Glomerular endothelial cell (primary cell): ENCODE data around the gene FANCD2OS. TPM values are rescaled to one million over a fixed set of nuclear protein-coding genes. Genes with fewer than 3 reads are reported as not detected.
"Not testable (repeated sequence)": the region's sequence is repeated elsewhere in the genome, so short reads cannot be mapped to it uniquely, and the experiment has no call there.

ENCODE experiments used
- DNase-seq: peaks from one replicate; pipeline ENCODE4 v3.0.0-alpha.2; 2011; ENCODE audit warnings: low read depth, low spot score; ENCODE audit errors: extremely low read depth
- total RNA-seq: library from RNA; depleted of rRNA; stranded (reverse); fragments of >200 nt; gene quantifications from 2 replicates; pipeline ENCODE4 v1.2.3, GENCODE V29; 2015

FANCD2OS gene
- total RNA-seq, 1 donor from 2014 or later = not detected

DNA sequence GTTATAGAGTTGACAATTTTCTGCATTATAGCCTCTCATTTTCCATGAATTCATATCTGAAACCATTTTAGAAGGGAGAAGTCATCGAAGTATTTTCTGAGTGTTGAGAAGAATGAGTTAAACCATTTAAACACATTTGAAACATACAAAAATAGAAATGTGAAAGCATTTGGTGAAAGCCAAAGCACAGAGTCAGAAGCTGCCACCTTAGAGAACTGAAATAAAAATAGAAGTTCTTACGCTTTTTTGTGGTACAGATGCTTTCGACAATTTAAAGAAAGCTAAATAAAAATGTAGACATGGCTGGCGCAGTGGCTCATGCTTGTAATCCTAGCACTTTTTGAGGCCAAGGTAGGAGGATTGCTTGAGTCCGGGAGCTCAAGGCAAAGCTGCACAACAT lies 9.0 kb downstream of the FANCD2OS start:
- no peak for DNase-seq

DNA sequence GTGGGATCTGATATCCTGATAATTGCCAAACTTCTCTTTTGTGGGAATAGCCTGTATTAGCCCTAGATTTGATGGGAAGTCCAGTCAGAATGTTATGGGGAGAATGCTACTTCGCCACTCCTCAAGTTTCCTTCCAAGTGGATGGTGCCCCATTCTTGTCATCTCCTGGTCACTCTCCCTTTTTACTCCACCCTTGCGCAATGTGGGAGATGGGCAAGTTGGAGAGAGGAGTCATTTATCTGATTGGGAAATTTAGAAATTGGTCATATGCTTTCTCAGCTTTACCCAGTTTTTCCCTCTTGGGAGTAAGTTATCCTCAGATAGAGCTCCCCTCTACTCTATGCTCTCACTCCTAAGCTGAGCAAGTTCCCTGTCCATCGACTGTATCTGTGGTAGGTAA lies 14.4 kb downstream of the FANCD2OS start:
- no peak for DNase-seq

DNA sequence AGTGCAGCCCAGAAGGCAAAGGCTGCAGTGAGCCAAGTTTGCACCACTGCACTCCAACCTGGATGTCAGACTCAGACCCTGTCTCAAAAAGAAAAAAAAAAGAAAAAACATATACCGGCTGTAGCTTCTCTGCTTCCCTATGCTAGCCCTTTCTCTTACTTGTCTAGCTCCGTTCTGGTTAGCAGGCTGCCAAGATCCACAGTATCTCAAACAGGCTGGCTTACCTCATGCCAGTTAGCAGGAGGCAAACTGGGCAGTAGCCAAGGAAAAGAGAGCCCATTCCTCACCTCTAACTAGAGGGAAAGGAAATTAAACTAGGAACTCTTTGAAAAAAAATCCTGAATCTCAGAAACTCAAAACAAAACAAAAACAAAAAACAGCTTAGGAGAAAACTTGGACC lies 16.7 kb downstream of the FANCD2OS start:
- DNase-seq = not testable (repeated sequence)

DNA sequence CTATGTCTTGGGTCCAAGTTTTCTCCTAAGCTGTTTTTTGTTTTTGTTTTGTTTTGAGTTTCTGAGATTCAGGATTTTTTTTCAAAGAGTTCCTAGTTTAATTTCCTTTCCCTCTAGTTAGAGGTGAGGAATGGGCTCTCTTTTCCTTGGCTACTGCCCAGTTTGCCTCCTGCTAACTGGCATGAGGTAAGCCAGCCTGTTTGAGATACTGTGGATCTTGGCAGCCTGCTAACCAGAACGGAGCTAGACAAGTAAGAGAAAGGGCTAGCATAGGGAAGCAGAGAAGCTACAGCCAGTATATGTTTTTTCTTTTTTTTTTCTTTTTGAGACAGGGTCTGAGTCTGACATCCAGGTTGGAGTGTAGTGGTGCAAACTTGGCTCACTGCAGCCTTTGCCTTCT lies 17.3 kb downstream of the FANCD2OS start:
- not testable (repeated sequence) for DNase-seq

DNA sequence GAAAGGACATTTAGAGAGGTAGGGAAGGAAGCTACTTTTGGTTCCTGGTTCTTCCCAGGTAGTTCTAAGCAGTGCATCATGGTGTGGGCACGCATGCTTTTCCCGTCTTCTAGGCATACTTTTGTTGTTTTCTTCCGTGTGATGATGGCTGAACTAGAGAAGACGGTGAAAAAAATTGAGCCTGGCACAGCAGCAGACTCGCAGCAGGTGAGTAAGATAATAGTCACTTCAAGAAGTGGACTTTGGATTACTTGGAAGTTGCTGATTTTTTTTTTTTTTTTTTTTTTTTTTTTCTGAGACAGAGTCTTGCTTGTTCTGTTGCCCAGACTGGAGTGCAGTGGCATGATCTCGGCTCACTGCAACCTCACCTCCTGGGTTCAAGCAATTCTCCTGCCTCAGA lies 17.9 kb downstream of the FANCD2OS start:
- DNase-seq = no peak

DNA sequence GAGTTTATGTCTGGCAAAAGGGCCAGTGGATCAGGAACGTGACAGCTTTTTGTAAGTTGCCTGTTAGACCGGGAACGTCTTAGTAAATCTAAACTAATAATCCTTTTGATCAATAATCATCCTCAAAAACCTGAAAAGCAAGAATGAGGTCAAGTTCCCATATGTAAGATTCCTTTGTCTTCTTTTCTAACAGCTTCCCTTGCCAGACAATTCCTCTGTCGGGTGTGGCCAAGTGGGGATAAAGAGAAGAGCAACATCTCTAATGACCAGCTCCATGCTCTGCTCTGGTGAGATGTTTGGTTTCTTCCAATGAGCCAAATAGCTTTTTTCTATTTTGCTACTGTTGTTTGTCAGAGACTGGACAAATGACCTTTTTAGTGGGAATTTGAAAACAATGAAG lies 19.8 kb downstream of the FANCD2OS start:
- DNase-seq = no peak

DNA sequence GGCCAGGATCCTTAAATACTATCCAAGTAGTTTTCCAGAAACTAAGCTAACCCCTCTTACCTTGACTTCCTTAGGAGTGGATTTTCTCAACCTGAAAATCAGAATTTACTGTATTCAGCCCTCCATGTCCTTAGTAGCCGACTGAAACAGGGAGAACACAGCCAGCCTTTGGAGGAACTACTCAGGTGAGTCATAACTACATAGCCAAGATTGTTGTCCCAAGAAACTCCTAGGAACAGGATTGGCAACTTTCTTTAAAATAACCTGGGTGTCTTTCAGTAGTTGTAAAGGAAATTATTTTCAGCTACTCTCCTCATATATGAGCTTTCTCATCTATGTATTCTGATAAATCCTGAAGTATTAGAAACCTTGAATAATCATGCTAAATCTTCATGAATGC lies 22.3 kb downstream of the FANCD2OS start:
- no peak for DNase-seq

DNA sequence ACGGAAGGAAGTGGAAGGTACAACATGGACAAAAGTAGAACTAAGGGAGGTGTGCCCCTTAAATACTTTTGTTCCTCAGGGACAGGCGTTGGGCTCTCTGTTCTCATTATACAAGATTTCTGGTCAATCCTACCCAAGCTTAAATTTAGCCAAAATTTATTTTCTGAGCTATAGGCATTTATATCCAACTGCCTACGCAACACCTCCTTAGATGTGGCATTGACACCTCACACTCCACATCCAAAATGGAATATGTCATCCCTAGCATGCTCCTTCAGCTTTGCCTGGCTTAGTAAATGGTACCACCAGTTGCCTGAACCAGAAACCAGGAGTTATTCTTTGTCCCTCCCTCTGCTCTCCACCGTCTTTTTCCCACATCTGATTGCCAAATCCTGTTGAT lies 26.2 kb downstream of the FANCD2OS start:
- no peak for DNase-seq

DNA sequence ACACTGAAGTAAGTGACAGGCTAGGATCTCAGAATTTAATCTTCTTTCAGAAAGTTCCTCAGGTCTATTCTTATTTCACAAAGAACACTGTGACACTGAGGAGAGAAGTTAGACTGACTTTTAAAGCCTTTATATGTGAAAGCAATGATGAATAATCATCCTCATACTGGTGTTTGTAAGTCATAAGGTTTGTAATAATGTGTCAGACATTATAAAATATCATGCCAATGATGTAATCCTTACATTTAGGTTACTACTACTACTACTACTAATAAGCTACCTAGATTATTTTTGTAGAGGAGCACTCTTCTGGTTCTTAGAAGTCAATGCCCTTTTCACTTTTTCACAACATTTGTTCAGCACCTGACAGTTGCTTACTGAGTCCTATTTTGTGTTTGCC lies 33.4 kb downstream of the FANCD2OS start:
- DNase-seq = no peak

DNA sequence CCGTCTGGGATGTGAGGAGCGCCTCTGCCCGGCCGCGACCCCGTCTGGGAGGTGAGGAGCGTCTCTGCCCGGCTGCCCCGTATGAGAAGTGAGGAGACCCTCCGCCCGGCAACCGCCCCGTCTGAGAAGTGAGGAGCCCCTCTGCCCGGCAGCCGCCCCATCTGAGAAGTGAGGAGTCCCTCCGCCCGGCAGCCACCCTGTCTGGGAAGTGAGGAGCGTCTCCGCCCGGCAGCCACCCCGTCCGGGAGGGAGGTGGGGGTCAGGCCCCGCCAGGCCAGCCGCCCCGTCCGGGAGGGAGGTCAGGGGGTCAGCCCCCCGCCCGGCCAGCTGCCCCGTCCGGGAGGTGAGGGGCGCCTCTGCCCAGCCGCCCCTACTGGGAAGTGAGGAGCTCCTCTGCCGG lies 38.0 kb downstream of the FANCD2OS start:
- DNase-seq = not testable (repeated sequence)

DNA sequence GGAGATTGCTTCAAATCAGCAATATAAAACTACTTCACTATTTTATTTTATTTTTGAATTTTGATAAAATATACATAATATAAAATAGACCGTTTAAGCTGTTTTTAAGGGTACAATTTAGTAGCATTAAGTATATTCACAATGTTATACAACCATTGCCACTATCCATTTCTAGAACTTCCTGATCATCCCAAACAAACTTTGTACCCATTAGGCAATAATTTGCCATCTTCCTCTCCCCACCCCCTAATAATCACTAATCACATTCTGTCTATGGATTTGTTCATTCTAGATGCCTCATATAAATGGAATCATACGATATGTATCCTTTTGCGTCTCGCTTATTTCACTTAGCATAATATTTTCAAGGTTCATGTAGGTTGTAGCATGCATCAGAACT lies 53.0 kb downstream of the FANCD2OS start:
- DNase-seq = no peak

Other genes starting within 250 kb of the FANCD2OS start
- gene CIDEC, start 228.0 kb downstream of the FANCD2OS start, total RNA-seq = not detected in 2 replicates
- 31.1 and 47.8 TPM in 2 replicates for gene JAGN1, start 217.6 kb downstream of the FANCD2OS start, total RNA-seq
- 0.39 and 1.3 TPM in 2 replicates for gene IL17RE, start 205.4 kb downstream of the FANCD2OS start, total RNA-seq
- gene IL17RC, start 191.2 kb downstream of the FANCD2OS start, total RNA-seq = 22.1 and 26.1 TPM in 2 replicates
- 36.2 and 55.9 TPM in 2 replicates for gene CRELD1, start 174.4 kb downstream of the FANCD2OS start, total RNA-seq
- 2.5 and 3.6 TPM in 2 replicates for gene PRRT3, start 155.8 kb downstream of the FANCD2OS start, total RNA-seq
- gene EMC3, start 121.4 kb downstream of the FANCD2OS start, total RNA-seq = 52.2 and 79.8 TPM in 2 replicates
- 5.3 and 14.6 TPM in 2 replicates for gene FANCD2, start 81.8 kb downstream of the FANCD2OS start, total RNA-seq
- gene BRK1, start 7.4 kb upstream of the FANCD2OS start, total RNA-seq = 156 and 202 TPM in 2 replicates
- gene VHL, start 33.5 kb upstream of the FANCD2OS start, total RNA-seq = 47.1 and 50.7 TPM in 2 replicates
- gene IRAK2, start 56.7 kb upstream of the FANCD2OS start, total RNA-seq = 41.6 and 50.1 TPM in 2 replicates
- gene TATDN2, start 140.2 kb upstream of the FANCD2OS start, total RNA-seq = 14.6 and 19.5 TPM in 2 replicates
- gene GHRL, start 184.7 kb upstream of the FANCD2OS start, total RNA-seq = not detected in 2 replicates
- 185 and 191 TPM in 2 replicates for gene SEC13, start 212.9 kb upstream of the FANCD2OS start, total RNA-seq